ENCODE data around the gene ANKRD63.

ANKRD63 gene

GRCh38 chr15:40312370-40313158 lies 29.7 kb upstream of the ANKRD63 start:
- no peak for DNase-seq

- no peak for DNase-seq
Measured at GRCh38 chr15:40310993-40311392, 28.1 kb upstream of the ANKRD63 start.

- peak; percentile 78 for DNase-seq
Measured at GRCh38 chr15:40310001-40310959, 27.4 kb upstream of the ANKRD63 start.

- DNase-seq, result no peak
Measured at GRCh38 chr15:40309344-40309862, 26.5 kb upstream of the ANKRD63 start.

- peak; percentile 80 for DNase-seq
Measured at GRCh38 chr15:40307421-40308211, 24.8 kb upstream of the ANKRD63 start, which contains the start of gene PLCB2. Gene PLCB2 (minus strand): TSS chr15:40307935. CDS start chr15:40307672, 263 bp downstream.

- peak; percentile 37 for DNase-seq
Measured at GRCh38 chr15:40306908-40307307, 24.0 kb upstream of the ANKRD63 start.

- DNase-seq, result no peak
Measured at GRCh38 chr15:40306371-40306770, 23.5 kb upstream of the ANKRD63 start.

- DNase-seq, result no peak
Measured at GRCh38 chr15:40305281-40305680, 22.4 kb upstream of the ANKRD63 start.

GRCh38 chr15:40303576-40303975 lies 20.7 kb upstream of the ANKRD63 start:
- DNase-seq, result no peak

- DNase-seq, result no peak
Measured at GRCh38 chr15:40302981-40303380, 20.1 kb upstream of the ANKRD63 start.

- DNase-seq, result no peak
Measured at GRCh38 chr15:40302288-40302886, 19.5 kb upstream of the ANKRD63 start.

GRCh38 chr15:40301467-40302179 lies 18.8 kb upstream of the ANKRD63 start:
- no peak for DNase-seq

GRCh38 chr15:40300771-40301170 lies 17.9 kb upstream of the ANKRD63 start:
- no peak for DNase-seq

GRCh38 chr15:40300367-40300766 lies 17.5 kb upstream of the ANKRD63 start:
- no peak for DNase-seq

- DNase-seq, result no peak
Measured at GRCh38 chr15:40298216-40298935, 15.5 kb upstream of the ANKRD63 start.

GRCh38 chr15:40297356-40297755 lies 14.5 kb upstream of the ANKRD63 start:
- DNase-seq, result no peak

- DNase-seq, result no peak
Measured at GRCh38 chr15:40296561-40297230, 13.8 kb upstream of the ANKRD63 start.

GRCh38 chr15:40295877-40296560 lies 13.2 kb upstream of the ANKRD63 start:
- DNase-seq, result no peak

- no peak for DNase-seq
Measured at GRCh38 chr15:40295297-40295696, 12.4 kb upstream of the ANKRD63 start.

Data from CD4-positive, alpha-beta T cell treated with Interleukin-6 for 4 hours (primary cell).